K562 (cell line): ENCODE measurements around the gene PDZD8. TPM values are rescaled to one million over a fixed set of nuclear protein-coding genes. Genes with fewer than 3 reads are reported as not detected.

Experiments
- ATAC-seq: fragments of 200-7000 bp; cut with Tn5 transposase; 3 replicates; pipeline ENCODE4 v1.9.1; 2020; ENCODE audit warnings: moderate library complexity
- BruUV-seq: library from RNA; stranded (reverse); fragments of 400-500 nt; replicated peaks from 2 replicates; lab custom pipeline; 2021; lab: Mats Ljungman, UMichigan
- CTCF ChIA-PET: fragments of 300-600 bp; formaldehyde crosslinking; extraction: SDS; loops from one replicate; lab custom pipeline; 2021; ENCODE audit warnings: low intra/inter-chr PET ratio; lab: Yijun Ruan, JAX
- POLR2A ChIA-PET: fragments of 300-600, 350-650 bp; sonication (Branson Sonifier 250); formaldehyde crosslinking; extraction: SDS; loops from one replicate; lab custom pipeline; 2021; ENCODE audit warnings: antibody characterized with exemption, inconsistent platforms; lab: Yijun Ruan, JAX
- DNase-seq, 4 experiments: peaks; one replicate each; pipeline versions ENCODE4 v3.0.0 to v3.0.0-alpha.2; 2011 to 2018; ENCODE audit warnings: low spot score in 3 of 4, mixed read lengths in 3 of 4; ENCODE audit errors: extremely low read depth in 1 of 4
- FAIRE-seq: peaks from 2 replicates; lab custom pipeline; 2011; peaks lifted over from hg19 to GRCh38; lab: Jason Lieb, UNC
- H2AFZ ChIP-seq: 2 replicates; pipeline ENCODE4 v1.6.0; 2011; ENCODE audit warnings: low read depth, low read length, control low read depth, inconsistent platforms
- H3K27ac ChIP-seq: fragments of 200-600 bp; 3 replicates; pipeline ENCODE4 v1.8.0; 2011; ENCODE audit warnings: low read depth, mild to moderate bottlenecking, control low read depth, inconsistent platforms, low read length, moderate library complexity, mixed read lengths; ENCODE audit errors: extremely low read depth
- H3K27me3 ChIP-seq, 2 experiments: fragments of 300-600 bp in 1 of 2; 2 replicates in 1 of 2; 3 replicates in 1 of 2; pipeline versions ENCODE4 v1.6.0 to v1.8.0; 2011; ENCODE audit warnings: inconsistent platforms in 2 of 2, low read length in 2 of 2, mild to moderate bottlenecking in 1 of 2, mixed read lengths in 1 of 2, moderate library complexity in 1 of 2; ENCODE audit not compliant: control insufficient read depth in 2 of 2, insufficient read depth in 2 of 2
- H3K36me3 ChIP-seq: fragments of 300-600 bp; 3 replicates; pipeline ENCODE4 v1.8.0; 2011; ENCODE audit warnings: mild to moderate bottlenecking, low read length, inconsistent platforms; ENCODE audit not compliant: control insufficient read depth, insufficient read depth
- H3K4me1 ChIP-seq, 2 experiments: fragments of 200-600 bp in 1 of 2; replicated peaks in 1 of 2; 2 replicates in 1 of 2; 3 replicates in 1 of 2; pipeline versions ENCODE4 v1.5.1 to v1.8.0; 2011; ENCODE audit warnings: inconsistent platforms in 2 of 2, low read length in 2 of 2, mild to moderate bottlenecking in 1 of 2, mixed read lengths in 1 of 2, moderate library complexity in 1 of 2; ENCODE audit not compliant: control insufficient read depth in 2 of 2, insufficient read depth in 2 of 2
- H3K4me2 ChIP-seq: 2 replicates; pipeline ENCODE4 v1.6.1; 2011; ENCODE audit warnings: low read length, control low read depth, inconsistent platforms, mixed read lengths; ENCODE audit not compliant: insufficient read depth
- H3K4me3 ChIP-seq: fragments of 200-600 bp; sonication (generic), shearing (Covaris generic); 2 replicates; pipeline ENCODE4 v1.5.1; 2016; ENCODE audit warnings: control low read depth, inconsistent platforms
- H3K79me2 ChIP-seq: fragments of 200-600 bp; 3 replicates; pipeline ENCODE4 v1.8.0; 2011; ENCODE audit warnings: low read length, inconsistent platforms; ENCODE audit not compliant: control insufficient read depth, insufficient read depth
- H3K9ac ChIP-seq, 2 experiments: 2 replicates each; pipeline versions ENCODE4 v1.6.0 to v1.6.1; 2011; ENCODE audit warnings: low read depth in 2 of 2, low read length in 2 of 2, control low read depth in 1 of 2, inconsistent platforms in 1 of 2, mild to moderate bottlenecking in 1 of 2, mixed read lengths in 1 of 2; ENCODE audit not compliant: insufficient read depth in 1 of 2
- H3K9me1 ChIP-seq: one replicate; pipeline ENCODE4 v1.6.0; 2011; ENCODE audit warnings: inconsistent platforms, mild to moderate bottlenecking, low read length, moderate library complexity; ENCODE audit not compliant: control insufficient read depth, insufficient read depth
- H3K9me3 ChIP-seq: replicated peaks from 2 replicates; pipeline ENCODE4 v1.5.1; 2011; ENCODE audit warnings: low read depth, low read length, inconsistent platforms; ENCODE audit not compliant: control insufficient read depth, insufficient read depth
- H4K20me1 ChIP-seq: replicated peaks from 2 replicates; pipeline ENCODE4 v1.6.1; 2011; ENCODE audit warnings: low read length, inconsistent platforms, mixed read lengths; ENCODE audit not compliant: control insufficient read depth, insufficient read depth
- BACH1 ChIP-seq: fragments of 200-800 bp; sonication (Bioruptor generic); IDR thresholded peaks from 2 replicates; pipeline ENCODE4 v1.6.1; 2016; ENCODE audit warnings: missing genetic modification characterization, missing compliant biosample characterization
- CHD2 ChIP-seq: IDR thresholded peaks from 2 replicates; pipeline ENCODE4 v1.6.1; 2011; ENCODE audit warnings: low read depth, low read length
- COPS2 ChIP-seq: fragments of 450-650 bp; conservative IDR thresholded peaks from 2 replicates; pipeline ENCODE4 v1.6.1; 2016; ENCODE audit warnings: mild to moderate bottlenecking, moderate library complexity
- DACH1 ChIP-seq: fragments of 450-650 bp; IDR thresholded peaks from 2 replicates; pipeline ENCODE4 v1.6.1; 2018; ENCODE audit not compliant: partially characterized antibody
- SIRT6 ChIP-seq: IDR thresholded peaks from one replicate; pipeline ENCODE4 v1.6.1; 2012; ENCODE audit warnings: low read depth, mild to moderate bottlenecking, control low read depth, inconsistent platforms, low read length, moderate library complexity
- SOX6 ChIP-seq: fragments of 450-650 bp; IDR thresholded peaks from 2 replicates; pipeline ENCODE4 v1.6.1; 2014; ENCODE audit warnings: mild to moderate bottlenecking
- SRF ChIP-seq, 2 experiments: fragments of 250-450, 450-650 bp in 1 of 2; sonication (Bioruptor Pico) in 1 of 2; sonication (generic) in 1 of 2; formaldehyde crosslinking; IDR thresholded peaks; 2 replicates each; pipeline versions ENCODE4 v1.5.0 to v1.5.1; 2020 to 2022; ENCODE audit warnings: mild to moderate bottlenecking in 1 of 2, missing genetic modification reagents in 1 of 2
- WGBS: fragments of 100-300 bp; shearing (Covaris generic); methylation state at CpG from one replicate; pipeline ENCODE4 v1.1.6; 2016; ENCODE audit warnings: low coverage, mixed read lengths; ENCODE audit not compliant: insufficient coverage; ENCODE audit errors: missing lambda C conversion rate; 5-methylcytosine and 5-hydroxymethylcytosine counted together
- in situ Hi-C: fragments of 300-500 bp; cut with MboI; formaldehyde crosslinking; loops from 4 replicates; pipeline ENCODE4 v1.15.0; 2018; ENCODE audit warnings: inconsistent platforms, mixed read lengths
- intact Hi-C: fragments of 100-400 bp; cut with micrococcal nuclease; formaldehyde crosslinking; loops from 2 replicates; pipeline ENCODE4 v1.14.2; 2022
- polyA plus RNA-seq, 8 experiments: library from polyadenylated mRNA; depleted of rRNA in 4 of 8; stranded (reverse) in 5 of 8; unstranded in 3 of 8; fragments of >200 nt; fragmentation: Nextera tagmentation in 2 of 8; fragmentation: Illumina TruSeq in 1 of 8; extraction: Ambion mirVana in 2 of 8; extraction: Trizol in 1 of 8; gene quantifications; 2 replicates each; pipeline versions ENCODE4 v1.2.1 to v1.2.3, GENCODE V29; 2011 to 2014; ENCODE audit warnings: inconsistent platforms in 1 of 8, missing spikeins in 1 of 8
- total RNA-seq, 7 experiments: library from RNA; depleted of rRNA in 6 of 7; stranded (reverse); fragments of >200 nt in 6 of 7; fragmentation: Illumina TruSeq in 2 of 7; extraction: Trizol in 2 of 7; gene quantifications; 2 replicates each; pipeline versions ENCODE4 v1.2.1 to v1.2.3, GENCODE V29; 2011 to 2021; ENCODE audit warnings: low replicate concordance in 1 of 7
- TF ChIP-seq, protein P1 (sequence below): IDR thresholded peaks from 2 replicates; pipeline ENCODE4 v1.6.1; 2011; ENCODE audit not compliant: insufficient read length; ENCODE audit errors: extremely low read depth

Gene PDZD8
- total and polyA plus RNA-seq, 9 of the 15 experiments (the other 6 are each of a cell fraction or from before 2014, with no cell fraction given) = 5.5 to 53.4 (median 36.8) TPM

DNA sequence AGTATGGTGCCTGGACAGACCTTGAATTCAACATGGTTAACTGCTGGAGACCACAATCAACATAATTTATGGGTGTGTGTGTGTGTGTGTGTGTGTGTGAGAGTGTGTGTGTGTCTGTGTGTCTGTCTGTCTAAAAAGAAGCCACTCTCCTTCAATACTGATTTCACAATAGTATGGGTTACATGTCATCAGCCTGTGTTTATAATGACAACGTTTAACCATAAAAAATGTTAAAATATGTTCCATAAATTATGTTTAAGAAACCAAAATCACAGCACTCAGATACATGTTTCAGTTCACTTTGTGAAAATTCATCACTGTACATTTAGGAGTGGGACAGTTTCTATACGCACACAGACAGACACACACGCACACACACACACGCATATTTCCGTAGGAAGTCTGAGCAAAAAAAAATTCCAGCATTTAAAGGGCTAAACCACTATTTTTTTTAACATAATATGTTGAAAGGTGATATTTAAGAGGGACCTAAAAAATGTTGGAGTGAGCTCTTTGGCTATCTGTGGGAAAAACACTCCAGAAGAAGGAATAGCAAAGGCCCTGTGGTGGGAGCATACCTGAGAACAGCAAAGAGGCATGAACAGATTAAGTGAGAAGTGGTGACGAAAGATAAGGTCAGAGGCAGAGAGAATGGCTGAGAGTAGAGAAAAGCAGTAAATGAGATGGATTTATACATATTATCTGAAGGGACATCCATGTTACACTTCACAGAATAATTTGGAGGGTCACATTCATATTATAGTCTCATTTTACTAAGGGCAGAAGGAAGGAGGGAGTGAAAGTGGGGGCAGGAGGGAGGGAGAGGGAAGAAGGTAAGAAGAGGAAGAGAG, 10.9 kb downstream of the PDZD8 start (continued):
- TF ChIP-seq SOX6 (no peak), DACH1 (no peak), BACH1 (tag) (no peak), SRF (CRISPR knock-in tag; IDR thresholded peaks at IDR 0.05) (no peak)

DNA sequence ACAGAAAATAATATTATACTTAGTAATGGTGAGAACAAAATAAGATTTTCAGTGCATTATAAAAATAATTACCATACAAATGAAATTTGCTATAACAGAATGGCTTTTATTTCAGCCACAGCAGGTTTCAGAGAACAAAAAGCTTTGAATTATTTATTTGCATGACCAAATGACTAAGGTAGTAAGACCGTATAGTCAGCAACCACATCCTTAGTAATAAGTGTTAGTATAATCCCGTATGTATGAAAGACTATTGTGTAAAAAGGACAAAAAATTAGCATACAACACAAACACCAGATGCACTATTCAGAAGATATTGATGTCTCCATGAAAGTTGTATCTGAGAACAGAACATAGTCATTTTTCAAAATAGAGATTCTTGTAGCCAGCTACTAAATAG, 12.2 kb downstream of the PDZD8 start:
- H3K9ac ChIP-seq = no peak overlapping the region
- TF ChIP-seq CHD2 = no peak
- TF ChIP-seq, protein P1, sequence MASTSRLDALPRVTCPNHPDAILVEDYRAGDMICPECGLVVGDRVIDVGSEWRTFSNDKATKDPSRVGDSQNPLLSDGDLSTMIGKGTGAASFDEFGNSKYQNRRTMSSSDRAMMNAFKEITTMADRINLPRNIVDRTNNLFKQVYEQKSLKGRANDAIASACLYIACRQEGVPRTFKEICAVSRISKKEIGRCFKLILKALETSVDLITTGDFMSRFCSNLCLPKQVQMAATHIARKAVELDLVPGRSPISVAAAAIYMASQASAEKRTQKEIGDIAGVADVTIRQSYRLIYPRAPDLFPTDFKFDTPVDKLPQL = no peak
- no peak for TF ChIP-seq SIRT6
- TF ChIP-seq COPS2 = no peak
- TF ChIP-seq, all 486 proteins: peak for 0
- Histone ChIP-seq H2AFZ (no peak overlapping the region), H4K20me1 (peaks cover 20% of the 10 kb centered on the region), H3K27ac (no peak overlapping the region), H3K79me2 (peaks cover 100% of the 10 kb centered on the region), H3K4me1 (peaks cover 10 to 16% of the 10 kb centered on the region in 2 experiments; a peak in 4 of 5 replicates), H3K4me2 (no peak overlapping the region), H3K36me3 (peaks cover 10% of the 10 kb centered on the region; the same call in 2 of the 3 replicates), H3K4me3 (no peak overlapping the region), H3K27me3 (no peaks in the 10 kb centered on the region), H3K9me1 (no peaks in the 10 kb centered on the region), H3K9me3 (no peaks in the 10 kb centered on the region)
- in situ Hi-C loops = no loop called here
- intact Hi-C loops = no loop called here
- DNase-seq = no peak
- no TSS peak for BruUV-seq
- WGBS = 59% methylated on average over 2 of the region's 2 CpGs
- CTCF ChIA-PET = no interaction called here
- ATAC-seq = no peak
- FAIRE-seq = no peak
- POLR2A ChIA-PET = interaction anchor here (1.0 kb wide), 1 partner anchor 8 kb away, joined by 3 read pairs; no protein-coding TSS in a partner anchor
